HG02943 (cell line): ENCODE measurements around the gene PAPPA2.

Experiments used
- ATAC-seq: cut with Tn5 transposase; IDR thresholded peaks from one replicate; pipeline ENCODE4 v1.9.1; 2021; ENCODE audit warnings: mild to moderate bottlenecking, low read depth, moderate library complexity; ENCODE audit not compliant: unreplicated experiment

Gene PAPPA2

GRCh38 chr1:176880955-176881595 is 418.1 kb downstream of the PAPPA2 start:
- ATAC-seq = no peak

DNA sequence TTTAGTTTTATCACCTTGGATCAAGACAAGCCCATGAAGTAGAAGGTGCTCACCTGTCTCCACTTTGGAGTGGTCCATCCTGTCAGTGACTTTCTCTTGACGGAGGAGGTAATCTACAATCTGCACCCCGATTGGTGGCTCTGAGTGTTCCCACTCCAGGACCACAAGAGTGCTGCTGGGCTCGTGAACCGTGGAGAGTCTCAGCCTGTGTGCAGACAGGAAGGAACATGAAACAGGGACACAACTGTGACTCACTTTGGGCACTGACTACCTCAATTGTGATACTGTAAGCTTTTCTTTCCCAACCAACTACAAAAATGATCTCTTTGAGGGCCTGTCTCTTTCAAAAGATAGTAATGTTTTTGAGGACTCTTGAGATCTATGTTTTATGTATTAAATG is 421.3 kb downstream of the PAPPA2 start:
- ATAC-seq = no peak

DNA sequence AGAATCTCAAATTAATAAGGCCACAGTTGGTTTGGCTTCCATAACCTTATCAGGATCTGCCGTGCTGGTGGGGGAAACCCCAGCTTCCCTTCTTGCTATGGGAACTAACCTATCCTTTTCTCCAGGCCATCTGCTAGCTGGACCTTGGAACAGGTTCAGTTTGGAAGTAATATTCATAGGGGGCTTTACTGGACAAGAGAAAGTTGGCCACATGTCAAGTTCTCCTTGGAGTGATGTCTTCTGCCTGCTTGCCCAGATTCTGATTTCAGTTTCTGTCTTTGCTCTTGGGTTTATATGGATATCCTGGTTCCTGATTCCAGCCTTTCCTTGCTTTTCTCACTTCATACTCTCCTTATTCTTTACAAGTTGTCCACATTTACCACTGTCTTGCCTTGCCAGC is 421.9 kb downstream of the PAPPA2 start:
- no peak for ATAC-seq

- no peak for ATAC-seq
Measured at GRCh38 chr1:176885341-176885740, 422.4 kb downstream of the PAPPA2 start.

DNA sequence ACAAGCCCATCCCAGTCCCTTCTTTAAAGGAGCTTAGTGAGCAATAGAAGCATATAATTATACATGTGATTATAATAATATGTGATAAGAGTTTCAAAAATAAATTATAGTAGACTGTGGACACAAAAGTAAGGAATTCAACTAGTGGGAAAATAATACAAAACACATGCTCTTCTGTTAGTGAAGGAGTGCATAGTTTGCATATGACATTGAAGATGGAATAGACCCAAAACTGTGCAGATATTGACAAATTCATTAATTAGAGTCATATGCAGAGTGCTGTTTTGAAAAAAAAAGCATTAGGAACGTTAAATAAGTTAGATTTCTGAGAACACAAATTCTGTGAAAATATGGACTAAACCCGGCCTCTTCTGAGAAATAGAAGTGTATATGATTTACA is 422.8 kb downstream of the PAPPA2 start:
- no peak for ATAC-seq

DNA sequence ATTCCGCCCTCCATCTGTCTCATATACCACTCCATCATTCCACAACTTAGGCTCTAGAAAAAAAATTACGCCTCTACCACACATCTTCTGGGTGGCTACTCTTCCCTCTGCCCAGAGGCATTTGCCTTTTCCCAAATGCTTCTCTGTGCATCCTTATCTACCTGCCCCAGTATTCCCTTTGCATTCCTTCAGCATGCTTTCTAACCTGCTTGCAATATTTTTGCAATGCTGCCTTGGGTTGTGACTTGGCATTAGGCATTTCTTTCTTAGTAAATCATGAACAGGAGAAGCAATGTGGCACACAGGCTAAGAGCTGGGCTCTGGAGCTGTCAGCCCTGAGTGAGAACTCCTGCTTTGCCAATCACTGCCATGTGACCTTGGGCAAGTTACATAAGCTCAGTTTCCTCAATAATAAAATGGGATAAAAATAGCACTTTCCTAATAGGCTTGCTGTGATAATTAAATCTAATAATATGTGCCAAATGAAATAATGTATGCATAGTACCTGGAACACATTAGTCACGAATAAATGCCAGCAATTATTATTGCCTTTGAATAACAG is 425.6 kb downstream of the PAPPA2 start:
- no peak for ATAC-seq

- no peak for ATAC-seq
Measured at GRCh38 chr1:176893625-176894352, 430.8 kb downstream of the PAPPA2 start.

- ATAC-seq = no peak
Measured at GRCh38 chr1:176894450-176894849, 431.5 kb downstream of the PAPPA2 start.
